HL-60 (cell line): ENCODE data around the gene UQCRH.
A peak's percentile ranks its signal among the peaks of the same experiment; 100 is the strongest.

ENCODE experiments used
- DNase-seq, 2 experiments: peaks; one replicate each; pipeline ENCODE4 v3.0.0-alpha.2; 2010 to 2020; ENCODE audit warnings: low read depth in 1 of 2, low spot score in 1 of 2
- H3K27ac ChIP-seq: fragments of 250-450 bp; sonication (Bioruptor Pico); replicated peaks from 2 replicates; pipeline ENCODE4 v1.5.1; 2020; ENCODE audit warnings: mild to moderate bottlenecking, moderate library complexity
- H3K27me3 ChIP-seq: fragments of 250-450 bp; sonication (Bioruptor Pico); 2 replicates; pipeline ENCODE4 v1.5.1; 2021; ENCODE audit warnings: mild to moderate bottlenecking, moderate library complexity; ENCODE audit not compliant: insufficient read depth, poor library complexity, severe bottlenecking
- H3K4me3 ChIP-seq: replicated peaks from 2 replicates; pipeline ENCODE4 v1.5.1; 2011; ENCODE audit warnings: mild to moderate bottlenecking, control low read depth, low read length; ENCODE audit not compliant: insufficient read depth
- CTCF ChIP-seq: IDR thresholded peaks from one replicate; pipeline ENCODE4 v1.5.1; 2011; ENCODE audit warnings: low read length, control low read depth, inconsistent platforms; ENCODE audit not compliant: insufficient read depth
- GABPA ChIP-seq: IDR thresholded peaks from 2 replicates; pipeline ENCODE4 v1.6.1; 2012; ENCODE audit warnings: low read depth
- POLR2AphosphoS5 ChIP-seq: IDR thresholded peaks from 2 replicates; pipeline ENCODE4 v1.6.1; 2012; ENCODE audit warnings: low read depth
- SPI1 ChIP-seq: IDR thresholded peaks from 2 replicates; pipeline ENCODE4 v1.6.1; 2012; ENCODE audit warnings: low read depth, mild to moderate bottlenecking, borderline replicate concordance
- TF ChIP-seq, protein P1 (sequence below): IDR thresholded peaks from 2 replicates; pipeline ENCODE4 v1.6.1; 2012; ENCODE audit warnings: low read depth; ENCODE audit not compliant: insufficient replicate concordance

Gene UQCRH

DNA sequence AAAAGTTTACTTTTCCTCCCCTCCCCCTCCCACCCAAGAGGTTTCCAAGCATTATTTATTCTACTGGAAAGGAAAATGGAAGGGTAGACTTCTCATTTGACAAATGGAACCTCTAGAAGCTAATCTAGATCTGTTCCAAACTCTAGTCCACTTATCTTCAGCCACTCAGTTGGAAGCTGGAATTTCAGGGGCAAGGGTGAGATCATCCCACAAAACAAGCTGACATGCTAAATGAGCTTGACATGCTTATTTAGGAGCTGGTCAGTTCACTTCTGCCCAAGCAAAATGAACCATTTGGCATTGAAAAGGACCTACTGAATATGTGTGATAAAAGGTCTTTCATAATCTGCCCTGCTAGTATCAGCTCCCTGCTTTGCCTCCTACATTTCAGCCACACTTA lies 5.1 kb upstream of the UQCRH start:
- Histone ChIP-seq H3K27me3 (no peaks in the 10 kb centered on the region), H3K27ac (no peak overlapping the region), H3K4me3 (no peak overlapping the region)
- no peak for DNase-seq
- TF ChIP-seq POLR2AphosphoS5 (no peak), CTCF (no peak), SPI1 (no peak), GABPA (no peak)
- TF ChIP-seq, protein P1, sequence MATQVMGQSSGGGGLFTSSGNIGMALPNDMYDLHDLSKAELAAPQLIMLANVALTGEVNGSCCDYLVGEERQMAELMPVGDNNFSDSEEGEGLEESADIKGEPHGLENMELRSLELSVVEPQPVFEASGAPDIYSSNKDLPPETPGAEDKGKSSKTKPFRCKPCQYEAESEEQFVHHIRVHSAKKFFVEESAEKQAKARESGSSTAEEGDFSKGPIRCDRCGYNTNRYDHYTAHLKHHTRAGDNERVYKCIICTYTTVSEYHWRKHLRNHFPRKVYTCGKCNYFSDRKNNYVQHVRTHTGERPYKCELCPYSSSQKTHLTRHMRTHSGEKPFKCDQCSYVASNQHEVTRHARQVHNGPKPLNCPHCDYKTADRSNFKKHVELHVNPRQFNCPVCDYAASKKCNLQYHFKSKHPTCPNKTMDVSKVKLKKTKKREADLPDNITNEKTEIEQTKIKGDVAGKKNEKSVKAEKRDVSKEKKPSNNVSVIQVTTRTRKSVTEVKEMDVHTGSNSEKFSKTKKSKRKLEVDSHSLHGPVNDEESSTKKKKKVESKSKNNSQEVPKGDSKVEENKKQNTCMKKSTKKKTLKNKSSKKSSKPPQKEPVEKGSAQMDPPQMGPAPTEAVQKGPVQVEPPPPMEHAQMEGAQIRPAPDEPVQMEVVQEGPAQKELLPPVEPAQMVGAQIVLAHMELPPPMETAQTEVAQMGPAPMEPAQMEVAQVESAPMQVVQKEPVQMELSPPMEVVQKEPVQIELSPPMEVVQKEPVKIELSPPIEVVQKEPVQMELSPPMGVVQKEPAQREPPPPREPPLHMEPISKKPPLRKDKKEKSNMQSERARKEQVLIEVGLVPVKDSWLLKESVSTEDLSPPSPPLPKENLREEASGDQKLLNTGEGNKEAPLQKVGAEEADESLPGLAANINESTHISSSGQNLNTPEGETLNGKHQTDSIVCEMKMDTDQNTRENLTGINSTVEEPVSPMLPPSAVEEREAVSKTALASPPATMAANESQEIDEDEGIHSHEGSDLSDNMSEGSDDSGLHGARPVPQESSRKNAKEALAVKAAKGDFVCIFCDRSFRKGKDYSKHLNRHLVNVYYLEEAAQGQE: no peak

GRCh38 chr1:46300673-46301405 lies 2.7 kb upstream of the UQCRH start:
- TF ChIP-seq POLR2AphosphoS5 (0 out of 2 replicates have a peak, but pooled peaks have one; percentile 4), SPI1 (no peak)
- peak in 1 of 2 experiments; percentile 31 for DNase-seq
- Histone ChIP-seq H3K27ac (peak overlapping the region; percentile 98), H3K27me3 (no peaks in the 10 kb centered on the region), H3K4me3 (peak overlapping the region; percentile 82)

- TF ChIP-seq CTCF (no peak), GABPA (no peak), SPI1 (no peak)
- Histone ChIP-seq H3K27ac (peak overlapping the region; percentile 98), H3K27me3 (no peaks in the 10 kb centered on the region), H3K4me3 (peak overlapping the region; percentile 82)
- DNase-seq: no peak
Measured at GRCh38 chr1:46301406-46301807, 2.1 kb upstream of the UQCRH start.

DNA sequence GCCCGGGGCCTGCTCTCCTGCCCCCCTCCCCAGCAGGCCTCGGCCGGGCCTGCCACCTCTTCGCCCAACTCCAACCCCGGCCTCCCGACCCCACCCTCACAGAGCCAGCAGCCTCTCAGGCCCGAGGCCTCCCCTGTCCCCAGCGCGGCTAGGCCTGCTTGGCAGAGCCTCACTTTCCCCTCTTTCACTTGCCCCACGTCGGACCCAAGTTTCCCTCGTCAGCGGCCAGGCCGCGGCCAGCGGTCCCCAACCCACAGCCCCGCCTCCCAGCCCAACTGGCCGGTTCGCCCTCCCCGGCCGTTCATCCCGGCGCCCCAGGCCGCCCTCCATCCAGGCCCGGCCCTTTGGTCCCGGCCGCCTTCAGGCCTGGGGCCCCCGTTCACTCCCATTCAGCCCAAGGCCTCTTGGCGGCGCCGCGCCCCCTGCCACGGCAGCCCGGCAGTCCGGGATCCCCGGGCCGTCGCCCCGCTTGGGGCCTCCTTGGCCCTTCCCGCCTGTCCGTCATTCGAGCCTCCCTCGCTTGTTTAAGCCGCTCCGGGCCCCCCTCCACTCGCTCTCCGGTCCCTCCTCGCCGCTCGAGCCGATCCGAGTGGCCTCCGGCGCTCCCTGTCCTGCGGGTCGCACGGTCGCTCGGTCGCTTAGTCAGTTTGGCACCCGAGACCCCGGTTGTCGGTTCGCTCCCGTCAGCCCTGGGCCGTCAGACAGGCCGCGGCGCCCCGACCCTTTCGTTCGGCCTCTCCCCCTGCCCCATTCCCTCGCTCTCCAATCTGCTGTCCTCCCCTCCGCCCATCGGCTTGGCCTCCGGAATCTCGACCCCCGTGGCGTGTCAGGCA lies 1.5 kb upstream of the UQCRH start:
- peak overlapping the region; percentile 82 for H3K4me3 ChIP-seq
- H3K27ac ChIP-seq: peak overlapping the region; percentile 98
- no peaks in the 10 kb centered on the region for H3K27me3 ChIP-seq
- peak in 1 of 2 experiments; percentile 64 for DNase-seq
- no peak; the same call in 1 of the 2 replicates for TF ChIP-seq POLR2AphosphoS5
- no peak for TF ChIP-seq CTCF
- TF ChIP-seq, protein P1: no peak
- TF ChIP-seq GABPA: no peak
- no peak for TF ChIP-seq SPI1
